T-helper 2 cell treated with Interferon-gamma antibody and Interleukin-4, amounts not matched to agents 5 μg/mL and 100 μg/mL, for 36 hours (primary cell): ENCODE data around the gene ADIPOQ.
"Not testable (repeated sequence)": the region's sequence is repeated elsewhere in the genome, so short reads cannot be mapped to it uniquely, and the experiment has no call there.

Source experiments
- DNase-seq: peaks from one replicate; pipeline ENCODE4 v3.0.0; 2021; ENCODE audit warnings: low spot score
- H3K27ac Mint-ChIP-seq: one replicate; pipeline ENCODE4 v1.8.0; 2021; ENCODE audit warnings: mild to moderate bottlenecking, mixed read lengths
- H3K27me3 Mint-ChIP-seq: one replicate; pipeline ENCODE4 v1.8.0; 2021; ENCODE audit warnings: low read depth, mixed read lengths
- H3K36me3 Mint-ChIP-seq: one replicate; pipeline ENCODE4 v1.8.0; 2021; ENCODE audit warnings: low read depth, mixed read lengths
- H3K4me1 Mint-ChIP-seq: one replicate; pipeline ENCODE4 v1.8.0; 2021; ENCODE audit warnings: low read depth, mixed read lengths
- H3K4me3 Mint-ChIP-seq: one replicate; pipeline ENCODE4 v1.8.0; 2022; ENCODE audit warnings: mild to moderate bottlenecking, moderate library complexity, mixed read lengths
- H3K9me3 Mint-ChIP-seq: one replicate; pipeline ENCODE4 v1.8.0; 2021; ENCODE audit warnings: mixed read lengths

ADIPOQ gene

GRCh38 chr3:186842426-186843038 lies at the start of gene ADIPOQ:
Gene ADIPOQ (plus strand): TSS chr3:186842710. CDS start chr3:186853059, 10,349 bp downstream.
- no peak within 1 kb of the TSS for H3K27ac Mint-ChIP-seq
- no peak within 1 kb of the TSS for H3K4me3 Mint-ChIP-seq
- H3K27me3 Mint-ChIP-seq, result peaks cover 19% of the 10 kb centered on the region
- H3K4me1 Mint-ChIP-seq, result peaks cover 2% of the 10 kb centered on the region
- H3K36me3 Mint-ChIP-seq, result no peaks in the 10 kb centered on the region
- H3K9me3 Mint-ChIP-seq, result no peaks in the 10 kb centered on the region
- DNase-seq, result no peak

- DNase-seq, result no peak
- Mint-ChIP-seq H3K27ac (peak overlapping the region; percentile 32), H3K4me1 (peaks cover 28% of the 10 kb centered on the region), H3K4me3 (peak overlapping the region; percentile 1), H3K9me3 (no peaks in the 10 kb centered on the region), H3K27me3 (no peaks in the 10 kb centered on the region), H3K36me3 (peaks cover 60% of the 10 kb centered on the region)
Measured at GRCh38 chr3:186798239-186798874, 44.2 kb upstream of the ADIPOQ start.

GRCh38 chr3:186800285-186800684 lies 42.2 kb upstream of the ADIPOQ start:
- Mint-ChIP-seq H3K9me3 (no peaks in the 10 kb centered on the region), H3K4me3 (peak overlapping the region; percentile 44), H3K36me3 (peaks cover 55% of the 10 kb centered on the region), H3K27me3 (no peaks in the 10 kb centered on the region), H3K27ac (peak overlapping the region; percentile 38), H3K4me1 (peaks cover 37% of the 10 kb centered on the region)
- DNase-seq, result no peak

DNA sequence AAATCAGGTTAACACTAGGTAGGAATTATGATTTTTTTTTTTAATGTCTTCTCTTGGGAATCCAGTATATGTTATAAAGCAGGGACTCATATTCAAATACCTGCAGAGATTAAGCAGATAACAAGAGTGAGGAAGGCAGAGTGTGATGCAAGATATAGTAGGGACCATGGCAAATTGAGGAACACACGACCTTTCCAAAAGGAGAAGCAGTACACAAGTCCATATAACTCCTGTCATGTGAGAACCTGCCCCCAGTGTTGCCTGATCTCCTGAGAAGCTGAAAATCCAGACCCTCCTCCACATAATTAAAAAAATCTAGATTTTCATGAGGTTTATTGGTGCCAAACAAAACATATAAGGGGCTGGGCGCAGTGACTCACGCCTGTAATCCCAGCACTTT lies 39.8 kb upstream of the ADIPOQ start:
- no peaks in the 10 kb centered on the region for H3K27me3 Mint-ChIP-seq
- peaks cover 49% of the 10 kb centered on the region for H3K4me1 Mint-ChIP-seq
- no peak for DNase-seq
- peaks cover 44% of the 10 kb centered on the region for H3K36me3 Mint-ChIP-seq
- no peak overlapping the region for H3K27ac Mint-ChIP-seq
- H3K4me3 Mint-ChIP-seq, result no peak overlapping the region
- H3K9me3 Mint-ChIP-seq, result no peaks in the 10 kb centered on the region

GRCh38 chr3:186803447-186803846 lies 39.1 kb upstream of the ADIPOQ start:
- not testable (repeated sequence) for H3K4me3 Mint-ChIP-seq, H3K9me3 Mint-ChIP-seq, H3K27me3 Mint-ChIP-seq, H3K27ac Mint-ChIP-seq, DNase-seq
- H3K4me1 Mint-ChIP-seq, result peaks cover 45% of the 10 kb centered on the region
- H3K36me3 Mint-ChIP-seq, result peaks cover 38% of the 10 kb centered on the region

DNA sequence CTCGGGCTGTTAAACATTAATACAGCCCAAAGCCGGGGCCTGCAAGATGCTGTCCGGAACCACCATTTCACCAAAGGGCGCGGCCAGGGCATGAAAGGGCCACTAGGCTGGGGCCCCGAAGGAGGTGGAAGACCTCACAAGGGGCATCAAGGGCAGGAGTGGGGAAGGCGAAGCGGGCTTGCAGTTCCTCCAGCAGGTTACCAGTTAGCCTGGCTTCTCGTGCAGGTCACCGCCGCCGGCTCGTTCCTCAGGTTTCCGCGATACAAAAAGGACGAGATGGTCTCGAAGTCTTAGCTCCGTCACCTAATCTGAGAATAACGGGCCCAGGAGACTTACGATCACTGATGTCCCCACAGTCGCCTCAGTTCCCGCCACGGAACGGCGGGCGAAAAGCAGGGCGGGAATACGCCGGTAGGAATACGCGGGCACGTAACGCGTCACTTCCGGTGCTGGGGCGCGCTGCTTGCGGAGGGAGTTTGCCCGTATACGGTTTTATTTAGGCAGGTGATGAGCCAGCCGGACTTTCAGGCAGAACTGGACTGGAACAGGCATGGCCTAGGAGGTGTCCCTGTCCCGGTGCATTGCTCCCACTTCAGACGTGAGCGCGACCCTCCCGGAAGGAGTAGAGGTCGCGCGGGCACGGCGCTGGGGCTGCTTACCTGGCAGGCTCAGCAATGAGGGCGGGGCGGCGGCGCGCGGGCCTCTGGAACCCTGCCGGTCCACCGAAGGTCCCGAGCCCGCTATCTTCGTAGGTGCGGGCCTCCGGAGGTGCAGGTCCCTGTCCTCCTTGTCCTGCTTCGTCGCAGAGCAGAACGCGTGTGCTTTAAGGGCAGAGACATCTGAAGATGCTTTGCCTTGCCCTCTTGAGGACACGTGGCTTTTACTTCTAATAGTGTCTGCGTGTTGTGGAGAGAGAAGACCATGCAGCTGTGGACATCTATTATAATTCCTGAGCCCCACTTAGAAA lies 36.1 kb upstream of the ADIPOQ start, which contains the start of gene RFC4:
TSS of gene RFC4 (minus strand) at position 394 of the 967 bp plus-strand sequence. CDS start 1,769 bp downstream, outside the sequence.
- Mint-ChIP-seq H3K27me3 (no peaks in the 10 kb centered on the region), H3K4me3 (peak within 1 kb of the TSS; percentile 88), H3K36me3 (peaks cover 18% of the 10 kb centered on the region), H3K4me1 (peaks cover 28% of the 10 kb centered on the region), H3K27ac (peak within 1 kb of the TSS; percentile 91), H3K9me3 (no peaks in the 10 kb centered on the region)
- peak; percentile 85 for DNase-seq

GRCh38 chr3:186807231-186807630 lies 35.3 kb upstream of the ADIPOQ start:
- Mint-ChIP-seq H3K9me3 (no peaks in the 10 kb centered on the region), H3K36me3 (peaks cover 18% of the 10 kb centered on the region), H3K4me1 (peaks cover 28% of the 10 kb centered on the region), H3K27ac (peak overlapping the region; percentile 91), H3K27me3 (no peaks in the 10 kb centered on the region), H3K4me3 (peak overlapping the region; percentile 88)
- no peak for DNase-seq

DNA sequence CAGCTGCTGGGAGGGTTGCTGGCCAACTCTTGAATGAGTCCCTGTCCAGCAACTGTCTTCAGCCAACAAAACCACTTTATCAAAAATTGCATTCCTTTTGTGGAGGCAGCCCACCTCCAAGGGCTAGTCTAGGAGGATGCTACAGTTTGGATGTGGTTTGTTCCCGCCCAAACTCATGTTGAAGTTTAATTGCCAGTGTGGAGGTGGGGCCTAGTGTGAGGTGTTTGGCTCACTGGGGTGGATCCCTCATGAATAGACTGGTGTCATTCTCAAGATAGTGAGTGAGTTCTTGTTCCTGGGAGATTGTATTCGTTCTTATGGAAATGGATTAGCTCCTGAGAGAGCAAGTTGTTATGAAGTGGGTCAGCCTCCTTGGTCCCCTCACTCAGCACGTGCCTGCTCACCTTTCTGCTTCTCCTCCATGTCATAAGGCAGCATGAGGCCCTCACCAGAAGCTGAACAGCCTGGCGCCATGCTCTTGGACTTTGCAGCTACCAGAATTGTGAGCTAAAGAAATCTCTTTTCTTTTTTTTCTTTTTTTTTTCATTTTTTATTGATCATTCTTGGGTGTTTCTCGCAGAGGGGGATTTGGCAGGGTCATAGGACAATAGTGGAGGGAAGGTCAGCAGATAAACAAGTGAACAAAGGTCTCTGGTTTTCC lies 32.0 kb upstream of the ADIPOQ start:
- H3K27me3 Mint-ChIP-seq, result no peaks in the 10 kb centered on the region
- no peaks in the 10 kb centered on the region for H3K9me3 Mint-ChIP-seq
- H3K27ac Mint-ChIP-seq, result no peak overlapping the region
- no peak for DNase-seq
- peaks cover under 1% of the 10 kb centered on the region for H3K36me3 Mint-ChIP-seq
- H3K4me3 Mint-ChIP-seq, result no peak overlapping the region
- H3K4me1 Mint-ChIP-seq, result peaks cover 14% of the 10 kb centered on the region

DNA sequence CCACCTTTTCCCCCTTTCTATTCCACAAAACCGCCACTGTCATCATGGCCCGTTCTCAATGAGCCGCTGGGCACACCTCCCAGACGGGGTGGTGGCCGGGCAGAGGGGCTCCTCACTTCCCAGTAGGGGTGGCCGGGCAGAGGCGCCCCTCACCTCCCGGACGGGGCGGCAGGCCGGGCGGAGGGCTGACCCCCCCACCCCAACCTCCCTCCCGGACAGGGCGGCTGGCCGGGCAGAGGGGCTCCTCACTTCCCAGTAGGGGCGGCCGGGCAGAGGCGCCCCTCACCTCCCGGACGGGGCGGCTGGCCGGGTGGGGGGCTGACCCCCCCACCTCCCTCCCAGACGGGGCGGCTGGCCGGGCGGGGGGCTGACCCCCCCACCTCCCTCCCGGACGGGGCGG lies 31.2 kb upstream of the ADIPOQ start:
- H3K27me3 Mint-ChIP-seq, H3K4me3 Mint-ChIP-seq, H3K9me3 Mint-ChIP-seq, H3K27ac Mint-ChIP-seq, DNase-seq, H3K36me3 Mint-ChIP-seq: not testable (repeated sequence)
- peaks cover 15% of the 10 kb centered on the region for H3K4me1 Mint-ChIP-seq

DNA sequence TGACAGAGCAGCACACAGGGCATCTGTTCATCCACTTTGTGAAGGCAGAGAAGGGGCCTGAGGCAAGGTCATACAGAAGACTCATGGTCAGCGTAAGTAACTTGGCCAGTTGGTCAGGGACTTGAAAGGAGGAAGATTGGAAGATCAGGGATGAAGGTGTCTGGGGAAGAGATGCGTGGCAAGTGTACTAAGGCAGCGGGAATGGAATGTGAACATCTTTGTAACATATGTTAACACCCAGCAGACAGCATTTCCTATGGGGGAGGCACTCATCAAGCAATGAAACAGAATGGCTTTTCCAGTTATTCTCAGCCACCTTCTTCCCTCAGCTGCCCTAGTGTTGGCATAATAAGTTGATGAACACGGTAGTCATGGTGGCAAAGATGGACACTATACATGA lies 28.4 kb upstream of the ADIPOQ start:
- Mint-ChIP-seq H3K36me3 (no peaks in the 10 kb centered on the region), H3K4me3 (no peak overlapping the region), H3K4me1 (peaks cover 6% of the 10 kb centered on the region), H3K9me3 (no peaks in the 10 kb centered on the region), H3K27ac (no peak overlapping the region), H3K27me3 (no peaks in the 10 kb centered on the region)
- no peak for DNase-seq

DNA sequence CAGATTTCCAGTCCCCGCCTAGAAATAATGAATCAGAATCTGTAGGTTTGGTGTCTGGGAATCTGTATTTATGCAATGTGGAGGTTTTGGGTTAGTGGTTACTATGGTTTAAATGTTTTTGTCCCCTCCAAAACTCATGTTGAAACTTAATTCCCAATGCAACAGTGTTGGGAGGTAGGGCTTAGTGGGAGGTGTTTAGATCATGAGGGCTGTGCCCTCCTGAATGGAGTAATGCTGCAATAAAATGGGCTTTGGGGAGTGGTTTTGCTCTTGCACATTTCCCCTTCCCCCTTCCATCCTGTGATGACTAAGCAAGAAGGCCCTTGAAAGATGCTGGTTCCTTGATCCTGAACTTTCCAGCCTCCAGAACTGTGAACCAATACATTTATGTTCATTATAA lies 27.1 kb upstream of the ADIPOQ start:
- DNase-seq, result no peak
- Mint-ChIP-seq H3K36me3 (no peaks in the 10 kb centered on the region), H3K27me3 (no peaks in the 10 kb centered on the region), H3K27ac (no peak overlapping the region), H3K4me1 (peaks cover 3% of the 10 kb centered on the region), H3K9me3 (no peaks in the 10 kb centered on the region), H3K4me3 (no peak overlapping the region)

- H3K27me3 Mint-ChIP-seq, result no peaks in the 10 kb centered on the region
- H3K4me3 Mint-ChIP-seq, result no peak overlapping the region
- peaks cover 2% of the 10 kb centered on the region for H3K4me1 Mint-ChIP-seq
- no peaks in the 10 kb centered on the region for H3K36me3 Mint-ChIP-seq
- DNase-seq, result no peak
- no peaks in the 10 kb centered on the region for H3K9me3 Mint-ChIP-seq
- no peak overlapping the region for H3K27ac Mint-ChIP-seq
Measured at GRCh38 chr3:186818516-186818915, 24.0 kb upstream of the ADIPOQ start.

- Mint-ChIP-seq H3K9me3 (no peaks in the 10 kb centered on the region), H3K27me3 (no peaks in the 10 kb centered on the region), H3K36me3 (no peaks in the 10 kb centered on the region), H3K4me3 (no peak overlapping the region), H3K4me1 (peaks cover 2% of the 10 kb centered on the region), H3K27ac (no peak overlapping the region)
- DNase-seq, result no peak
Measured at GRCh38 chr3:186818956-186819355, 23.6 kb upstream of the ADIPOQ start.
